ENCODE results near the gene CCL18.
"Not testable (repeated sequence)": the region's sequence is repeated elsewhere in the genome, so short reads cannot be mapped to it uniquely, and the experiment has no call there.

CCL18 gene

GRCh38 chr17:36072431-36073121, 8.5 kb downstream of the CCL18 start:
- no peak for DNase-seq

- DNase-seq = no peak
Measured at GRCh38 chr17:36074365-36074764, 10.3 kb downstream of the CCL18 start.

GRCh38 chr17:36081681-36082471, 17.8 kb downstream of the CCL18 start:
- not testable (repeated sequence) for DNase-seq

- DNase-seq = not testable (repeated sequence)
Measured at GRCh38 chr17:36082482-36083120, 18.5 kb downstream of the CCL18 start.

GRCh38 chr17:36083691-36084090, 19.6 kb downstream of the CCL18 start:
- DNase-seq = not testable (repeated sequence)

GRCh38 chr17:36085765-36086164, 21.7 kb downstream of the CCL18 start:
- DNase-seq = no peak

- no peak for DNase-seq
Measured at GRCh38 chr17:36086791-36087190, 22.7 kb downstream of the CCL18 start.

GRCh38 chr17:36087471-36087870, 23.4 kb downstream of the CCL18 start:
- DNase-seq = not testable (repeated sequence)

GRCh38 chr17:36087897-36088572, 24.0 kb downstream of the CCL18 start:
- not testable (repeated sequence) for DNase-seq

- DNase-seq = no peak
Measured at GRCh38 chr17:36088670-36089338, 24.7 kb downstream of the CCL18 start.

- DNase-seq = no peak
Measured at GRCh38 chr17:36089339-36089865, 25.3 kb downstream of the CCL18 start.

GRCh38 chr17:36089888-36090836, 26.1 kb downstream of the CCL18 start, which contains the start of gene CCL3:
CCL3 (minus strand) TSS chr17:36090143; CDS start chr17:36090058, 85 bp downstream.
- no peak for DNase-seq

GRCh38 chr17:36092230-36092629, 28.2 kb downstream of the CCL18 start:
- DNase-seq = no peak

GRCh38 chr17:36092715-36093114, 28.6 kb downstream of the CCL18 start:
- not testable (repeated sequence) for DNase-seq

- DNase-seq = no peak
Measured at GRCh38 chr17:36094232-36094631, 30.2 kb downstream of the CCL18 start.

GRCh38 chr17:36094746-36095145, 30.7 kb downstream of the CCL18 start:
- no peak for DNase-seq

- DNase-seq = no peak
Measured at GRCh38 chr17:36095992-36096391, 31.9 kb downstream of the CCL18 start.

GRCh38 chr17:36099004-36099403, 34.9 kb downstream of the CCL18 start:
- not testable (repeated sequence) for DNase-seq

GRCh38 chr17:36103401-36103975, 39.4 kb downstream of the CCL18 start, which contains the start of gene CCL4:
CCL4 (plus strand) TSS chr17:36103827; CDS start chr17:36103906, 79 bp downstream.
- not testable (repeated sequence) for DNase-seq

- not testable (repeated sequence) for DNase-seq
Measured at GRCh38 chr17:36104246-36104645, 40.2 kb downstream of the CCL18 start.
